ENCODE results near the gene KMT2C. TPM values are rescaled to one million over a fixed set of nuclear protein-coding genes. Genes with fewer than 3 reads are reported as not detected.

Gene KMT2C
- total RNA-seq, 3 donors from 2014 or later (not counting 1 experiment from before 2014, with no cell fraction given) = 159 to 177 (median 167) TPM

DNA sequence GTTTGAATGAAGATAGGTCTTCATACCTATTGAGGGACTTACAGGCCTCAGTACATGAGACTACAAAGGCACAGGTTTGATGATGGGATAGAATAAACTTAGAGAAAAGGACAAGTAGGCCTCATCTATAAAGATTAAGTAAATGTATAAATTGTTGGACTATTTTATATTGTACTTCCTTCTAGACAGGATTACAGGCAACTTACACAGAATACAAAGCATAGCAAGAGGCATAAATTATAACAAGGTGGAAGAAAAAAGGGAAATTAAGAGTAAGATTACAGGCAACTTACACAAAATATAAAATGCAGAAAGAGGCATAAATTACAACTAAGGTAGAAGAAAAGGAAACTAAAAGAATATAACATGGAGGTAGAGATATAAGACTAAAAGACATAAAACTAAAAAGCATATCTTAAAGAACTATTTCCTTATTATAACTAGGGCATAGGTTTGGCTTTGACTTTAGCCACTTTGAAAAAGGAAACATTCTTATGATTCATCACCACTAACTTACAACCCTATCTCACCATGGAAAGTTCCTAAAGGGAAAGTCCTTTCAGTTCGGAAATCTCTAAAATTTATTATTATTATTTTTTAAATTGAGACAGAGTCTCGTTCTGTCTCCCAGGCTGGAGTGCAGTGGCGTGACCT, 257.3 kb downstream of the KMT2C start:
- DNase-seq = no peak
- Mint-ChIP-seq H3K36me3 (peaks cover 24% of the 10 kb centered on the region), H3K27ac (peak overlapping the region; percentile 2 to 6), H3K4me3 (no peak overlapping the region), H3K4me1 (peaks cover 4 to 5% of the 10 kb centered on the region in 2 donors), H3K9me3 (no peaks in the 10 kb centered on the region), H3K27me3 (ENCODE audit: low read depth in 2 of 2) (no peaks in the 10 kb centered on the region)
- H3K27ac ChIP-seq (ENCODE audit: low read length) = no peak overlapping the region
- no peaks in the 10 kb centered on the region for H3K27me3 ChIP-seq (ENCODE audit: control insufficient read depth, insufficient read depth, low read length)
- intact Hi-C loops (cut with micrococcal nuclease) = no loop called here
- 100% methylated on average over 2 of the region's 3 CpGs for WGBS (ENCODE audit: insufficient coverage)
- no peak for ATAC-seq
- no peaks in the 10 kb centered on the region for H3K4me1 ChIP-seq (ENCODE audit: control insufficient read depth, insufficient read depth, low read length)
- peaks cover 83% of the 10 kb centered on the region for H3K36me3 ChIP-seq (ENCODE audit: control insufficient read depth, insufficient read depth, low read length)
- TF ChIP-seq, protein P1, sequence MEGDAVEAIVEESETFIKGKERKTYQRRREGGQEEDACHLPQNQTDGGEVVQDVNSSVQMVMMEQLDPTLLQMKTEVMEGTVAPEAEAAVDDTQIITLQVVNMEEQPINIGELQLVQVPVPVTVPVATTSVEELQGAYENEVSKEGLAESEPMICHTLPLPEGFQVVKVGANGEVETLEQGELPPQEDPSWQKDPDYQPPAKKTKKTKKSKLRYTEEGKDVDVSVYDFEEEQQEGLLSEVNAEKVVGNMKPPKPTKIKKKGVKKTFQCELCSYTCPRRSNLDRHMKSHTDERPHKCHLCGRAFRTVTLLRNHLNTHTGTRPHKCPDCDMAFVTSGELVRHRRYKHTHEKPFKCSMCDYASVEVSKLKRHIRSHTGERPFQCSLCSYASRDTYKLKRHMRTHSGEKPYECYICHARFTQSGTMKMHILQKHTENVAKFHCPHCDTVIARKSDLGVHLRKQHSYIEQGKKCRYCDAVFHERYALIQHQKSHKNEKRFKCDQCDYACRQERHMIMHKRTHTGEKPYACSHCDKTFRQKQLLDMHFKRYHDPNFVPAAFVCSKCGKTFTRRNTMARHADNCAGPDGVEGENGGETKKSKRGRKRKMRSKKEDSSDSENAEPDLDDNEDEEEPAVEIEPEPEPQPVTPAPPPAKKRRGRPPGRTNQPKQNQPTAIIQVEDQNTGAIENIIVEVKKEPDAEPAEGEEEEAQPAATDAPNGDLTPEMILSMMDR (IDR thresholded peaks at IDR 0.05) = no peak
- H3K9me3 ChIP-seq (ENCODE audit: control insufficient read depth, insufficient read depth, low read length) = no peaks in the 10 kb centered on the region
- no peak overlapping the region for H3K4me3 ChIP-seq (ENCODE audit: low read length)

DNA sequence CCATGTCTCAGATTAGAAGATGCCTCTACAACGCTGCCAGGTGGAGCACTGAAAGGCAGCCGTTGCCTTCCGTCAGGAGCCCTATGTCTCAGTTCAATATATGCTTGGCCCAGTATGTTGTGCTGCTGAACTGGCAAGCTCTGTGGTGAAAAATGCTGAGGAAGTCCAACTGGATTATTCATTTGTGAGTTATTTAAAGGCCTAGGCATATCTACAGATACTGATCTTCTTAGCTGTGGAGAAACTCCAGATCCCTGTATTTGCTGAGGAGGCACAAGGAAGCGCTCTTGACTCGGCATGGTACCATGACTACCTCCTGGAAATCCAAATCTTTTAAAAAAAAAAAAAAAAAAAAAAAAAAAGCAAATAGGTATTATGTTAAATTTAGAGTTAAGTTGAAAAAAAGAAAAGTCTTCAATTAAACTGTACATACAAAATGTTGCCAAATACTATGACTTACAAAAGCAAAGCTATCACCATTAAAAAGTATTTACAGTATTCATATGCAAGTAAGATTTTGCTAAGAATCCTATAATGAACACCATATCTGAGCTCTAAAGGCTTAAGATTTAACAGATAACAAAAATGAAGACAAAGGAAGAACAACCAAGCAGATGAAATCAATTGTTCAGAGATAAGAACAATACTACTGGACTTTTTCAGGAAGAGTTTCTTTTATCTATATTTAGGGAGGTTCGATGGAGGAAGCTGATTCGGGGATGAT, 258.0 kb downstream of the KMT2C start:
- Mint-ChIP-seq H3K4me3 (no peak overlapping the region), H3K36me3 (peaks cover 24% of the 10 kb centered on the region), H3K27me3 (ENCODE audit: low read depth in 2 of 2) (no peaks in the 10 kb centered on the region), H3K9me3 (no peaks in the 10 kb centered on the region), H3K4me1 (peaks cover 4 to 5% of the 10 kb centered on the region in 2 donors), H3K27ac (peak overlapping the region in 1 of 2 donors; percentile 6)
- DNase-seq (no peak), ATAC-seq (no peak)
- TF ChIP-seq, protein P1 (IDR thresholded peaks at IDR 0.05) = no peak
- over 99% methylated on average over 5 of the region's 7 CpGs for WGBS (ENCODE audit: insufficient coverage)
- Histone ChIP-seq H3K9me3 (ENCODE audit: control insufficient read depth, insufficient read depth, low read length) (no peaks in the 10 kb centered on the region), H3K4me1 (ENCODE audit: control insufficient read depth, insufficient read depth, low read length) (no peaks in the 10 kb centered on the region), H3K36me3 (ENCODE audit: control insufficient read depth, insufficient read depth, low read length) (peaks cover 82% of the 10 kb centered on the region), H3K27me3 (ENCODE audit: control insufficient read depth, insufficient read depth, low read length) (no peaks in the 10 kb centered on the region), H3K4me3 (ENCODE audit: low read length) (no peak overlapping the region), H3K27ac (ENCODE audit: low read length) (no peak overlapping the region)
- intact Hi-C loops (cut with micrococcal nuclease) = no loop called here

DNA sequence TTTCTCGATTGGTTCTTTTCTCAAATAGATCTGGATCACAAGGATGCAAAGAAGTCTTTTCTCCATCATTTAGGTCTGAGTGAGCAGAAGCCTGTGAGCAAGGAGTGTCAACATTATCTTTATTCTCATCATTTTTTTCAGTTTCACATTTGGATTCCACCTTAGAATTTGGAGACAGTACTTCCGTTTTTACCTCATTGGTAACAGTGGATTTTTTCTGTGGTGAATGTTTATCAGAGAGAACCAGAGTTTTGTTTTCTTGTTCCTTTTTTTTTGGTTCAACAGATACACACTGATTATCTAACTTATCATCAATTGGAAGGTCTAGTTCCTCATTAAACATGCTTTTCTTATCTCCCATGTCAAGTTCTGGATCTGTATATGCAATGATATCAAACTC, 259.0 kb downstream of the KMT2C start:
- Mint-ChIP-seq H3K27ac (no peak overlapping the region), H3K4me3 (no peak overlapping the region), H3K9me3 (no peaks in the 10 kb centered on the region), H3K4me1 (peaks cover 4 to 5% of the 10 kb centered on the region in 2 donors), H3K27me3 (ENCODE audit: low read depth in 2 of 2) (no peaks in the 10 kb centered on the region), H3K36me3 (peaks cover 19% of the 10 kb centered on the region)
- peak in 1 of 3 donors; percentile 68 for ATAC-seq
- DNase-seq = no peak
- TF ChIP-seq, protein P1 (IDR thresholded peaks at IDR 0.05) = no peak
- Histone ChIP-seq H3K27ac (ENCODE audit: low read length) (no peak overlapping the region), H3K4me3 (ENCODE audit: low read length) (no peak overlapping the region), H3K4me1 (ENCODE audit: control insufficient read depth, insufficient read depth, low read length) (no peaks in the 10 kb centered on the region), H3K36me3 (ENCODE audit: control insufficient read depth, insufficient read depth, low read length) (peaks cover 79% of the 10 kb centered on the region), H3K27me3 (ENCODE audit: control insufficient read depth, insufficient read depth, low read length) (no peaks in the 10 kb centered on the region), H3K9me3 (ENCODE audit: control insufficient read depth, insufficient read depth, low read length) (no peaks in the 10 kb centered on the region)
- intact Hi-C loops (cut with micrococcal nuclease) = no loop called here
- WGBS (ENCODE audit: insufficient coverage) = 93% methylated on average over 1 of the region's 2 CpGs

All from natural killer cell (primary cell).